NCI-H1694 (cell line): Measurements from ENCODE around the gene PRKCA.

Source experiments
- DNase-seq: peaks from one replicate; lab custom pipeline; 2025; lab: John Stamatoyannopoulos, UW

PRKCA gene

GRCh38 chr17:66810951-66811682 is 508.7 kb downstream of the PRKCA start:
- no peak for DNase-seq

GRCh38 chr17:66811683-66812054 is 509.3 kb downstream of the PRKCA start:
- DNase-seq, result no peak

GRCh38 chr17:66812571-66812970 is 510.2 kb downstream of the PRKCA start:
- DNase-seq, result no peak

DNA sequence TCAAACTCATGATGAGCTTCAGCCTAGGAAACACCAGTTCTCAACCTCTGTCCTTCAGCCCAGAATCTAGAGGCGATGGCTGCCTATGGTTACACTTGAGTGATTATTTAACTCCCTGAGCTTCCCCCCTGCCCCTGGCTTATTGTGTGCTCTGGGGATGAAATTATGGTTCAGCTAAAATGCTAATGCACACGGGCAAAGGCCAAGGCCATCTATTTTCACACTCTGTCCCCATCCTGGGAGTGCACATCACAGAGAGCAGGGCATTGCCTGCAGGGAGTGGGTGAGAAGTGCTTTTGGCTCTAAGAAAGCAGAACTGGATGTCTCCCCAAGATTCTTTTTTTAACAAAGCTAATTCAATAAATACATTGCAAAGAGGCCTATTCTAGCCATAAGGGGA is 510.9 kb downstream of the PRKCA start:
- DNase-seq, result no peak

- no peak for DNase-seq
Observed at GRCh38 chr17:66814026-66814425, 511.6 kb downstream of the PRKCA start.

GRCh38 chr17:66814570-66814969 is 512.2 kb downstream of the PRKCA start:
- no peak for DNase-seq

DNA sequence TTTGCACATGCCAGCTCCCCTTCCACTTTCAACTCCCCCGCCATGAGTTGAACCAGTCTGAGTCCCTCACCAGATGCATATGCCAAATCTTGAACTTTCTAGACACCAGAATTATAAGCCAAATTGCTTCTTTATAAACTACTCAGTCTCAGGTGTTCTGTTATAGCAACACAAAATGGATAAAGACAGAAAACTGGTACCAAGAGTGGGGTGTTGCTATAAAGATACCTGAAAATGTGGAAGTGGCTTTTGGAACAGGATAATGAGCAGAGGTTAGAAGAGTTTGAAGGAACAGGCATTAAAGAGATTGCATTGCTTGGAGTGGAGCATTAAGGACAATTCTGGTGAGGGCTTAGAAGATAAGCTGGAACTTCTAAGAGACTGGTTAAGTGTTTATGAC is 515.3 kb downstream of the PRKCA start:
- no peak for DNase-seq

GRCh38 chr17:66819466-66819865 is 517.1 kb downstream of the PRKCA start:
- no peak for DNase-seq

- no peak for DNase-seq
Observed at GRCh38 chr17:66822009-66822408, 519.6 kb downstream of the PRKCA start.

GRCh38 chr17:66826856-66827255 is 524.4 kb downstream of the PRKCA start:
- no peak for DNase-seq

DNA sequence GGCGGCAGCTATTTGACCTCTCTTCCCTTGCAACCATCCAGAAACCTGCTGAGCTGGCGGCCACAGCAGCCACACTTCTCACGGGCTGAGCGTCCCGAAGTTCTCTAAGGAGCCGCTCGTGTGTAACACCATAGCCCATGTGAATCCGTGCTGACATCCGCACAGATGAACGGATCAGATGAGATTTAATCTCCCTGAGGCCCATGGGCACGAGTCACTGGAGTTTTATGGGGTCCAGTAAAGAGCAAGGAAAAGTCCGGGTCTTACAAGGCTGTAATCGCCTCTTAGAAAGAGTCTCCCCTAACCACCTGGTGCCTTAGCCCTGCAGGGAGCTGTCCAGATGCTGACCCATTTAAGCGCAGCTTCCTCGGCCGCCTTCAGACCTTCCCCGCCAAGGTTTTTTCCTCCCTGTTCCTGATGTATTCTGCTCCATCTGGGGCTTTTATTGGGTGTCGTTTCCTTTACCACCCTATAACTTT is 527.0 kb downstream of the PRKCA start:
- no peak for DNase-seq

DNA sequence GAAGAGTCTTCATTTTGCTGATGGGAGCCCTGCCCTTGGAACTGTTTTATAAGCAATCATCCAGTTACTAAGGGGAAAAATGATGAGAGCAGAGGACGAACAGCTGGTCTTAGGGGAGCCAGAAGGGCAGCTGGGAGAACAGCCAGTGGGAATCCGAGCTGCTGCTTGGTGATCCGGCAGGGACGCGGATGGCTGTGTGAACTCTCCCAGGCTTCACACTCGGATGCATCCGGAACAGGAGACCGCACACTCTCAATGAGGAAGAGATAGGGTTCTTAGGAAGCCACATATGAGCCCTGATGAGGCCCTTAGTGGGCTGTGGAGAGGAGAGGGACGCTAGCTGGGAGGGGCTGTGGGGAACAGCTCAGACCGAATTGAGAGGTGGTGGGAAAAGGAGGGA is 527.5 kb downstream of the PRKCA start:
- DNase-seq, result no peak

DNA sequence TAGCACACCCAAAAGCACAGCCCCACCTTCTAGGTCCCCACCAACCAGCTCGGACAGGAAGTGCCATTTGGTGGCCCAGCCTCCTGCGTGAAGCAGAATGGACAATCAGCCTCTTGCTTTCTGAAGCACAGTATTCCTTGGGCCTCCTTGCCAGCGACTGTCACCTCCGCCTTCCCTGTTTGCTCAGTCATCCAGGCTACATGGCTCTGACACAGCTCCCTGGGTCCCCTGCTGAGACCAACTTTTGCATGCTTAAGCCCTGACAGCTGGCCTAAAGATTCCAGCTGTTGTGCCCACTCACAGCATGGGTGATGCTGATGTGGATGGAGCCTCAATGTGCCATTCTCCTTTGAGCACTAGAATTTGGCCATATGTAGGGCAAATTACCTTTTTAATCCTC is 528.0 kb downstream of the PRKCA start:
- DNase-seq, result no peak

GRCh38 chr17:66831383-66832210 is 529.2 kb downstream of the PRKCA start:
- no peak for DNase-seq

DNA sequence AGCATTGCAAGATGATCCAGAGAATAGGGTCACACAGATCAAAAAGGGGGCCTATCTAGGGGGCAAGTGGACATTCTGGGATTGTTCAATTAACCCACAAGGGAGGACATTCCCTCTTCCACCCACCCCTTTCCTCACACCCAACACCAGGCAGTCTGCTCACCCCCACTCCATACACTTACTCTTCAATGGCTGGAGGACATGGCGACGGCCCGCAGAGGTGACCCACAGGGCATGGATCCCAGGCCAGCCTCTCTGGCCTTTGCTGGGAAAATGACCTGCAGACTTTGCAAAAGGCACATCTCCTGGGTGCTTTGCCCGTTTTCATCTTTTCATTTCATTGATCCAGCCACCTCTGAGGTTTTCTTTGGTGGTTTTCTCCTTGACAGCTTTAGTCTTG is 530.8 kb downstream of the PRKCA start:
- no peak for DNase-seq

- DNase-seq, result no peak
Observed at GRCh38 chr17:66834426-66834918, 532.1 kb downstream of the PRKCA start.

GRCh38 chr17:66834919-66835454 is 532.6 kb downstream of the PRKCA start, which contains the start of gene CACNG5:
Gene CACNG5 (plus strand): TSS chr17:66835117. CDS start chr17:66877333, 42,216 bp downstream.
- no peak for DNase-seq

DNA sequence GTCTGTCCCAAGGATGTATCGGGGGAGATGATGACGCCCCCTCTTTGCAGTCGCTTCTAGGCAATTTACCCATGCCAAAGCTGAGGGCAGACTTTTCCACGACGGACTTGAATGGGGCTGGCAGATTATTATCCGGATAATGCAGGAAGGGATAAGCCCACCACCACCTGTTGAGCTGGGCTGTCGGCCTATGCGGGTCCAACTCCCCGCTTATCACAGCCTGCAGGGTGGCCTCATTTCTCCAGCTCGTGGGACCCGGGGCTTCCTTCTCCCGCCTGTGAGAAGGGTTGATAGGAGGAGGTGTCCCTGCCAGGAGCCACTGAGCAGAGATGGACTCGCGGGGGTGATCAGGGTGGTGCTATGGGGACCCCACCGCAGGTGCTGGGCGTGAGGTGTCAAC is 533.1 kb downstream of the PRKCA start:
- no peak for DNase-seq

DNA sequence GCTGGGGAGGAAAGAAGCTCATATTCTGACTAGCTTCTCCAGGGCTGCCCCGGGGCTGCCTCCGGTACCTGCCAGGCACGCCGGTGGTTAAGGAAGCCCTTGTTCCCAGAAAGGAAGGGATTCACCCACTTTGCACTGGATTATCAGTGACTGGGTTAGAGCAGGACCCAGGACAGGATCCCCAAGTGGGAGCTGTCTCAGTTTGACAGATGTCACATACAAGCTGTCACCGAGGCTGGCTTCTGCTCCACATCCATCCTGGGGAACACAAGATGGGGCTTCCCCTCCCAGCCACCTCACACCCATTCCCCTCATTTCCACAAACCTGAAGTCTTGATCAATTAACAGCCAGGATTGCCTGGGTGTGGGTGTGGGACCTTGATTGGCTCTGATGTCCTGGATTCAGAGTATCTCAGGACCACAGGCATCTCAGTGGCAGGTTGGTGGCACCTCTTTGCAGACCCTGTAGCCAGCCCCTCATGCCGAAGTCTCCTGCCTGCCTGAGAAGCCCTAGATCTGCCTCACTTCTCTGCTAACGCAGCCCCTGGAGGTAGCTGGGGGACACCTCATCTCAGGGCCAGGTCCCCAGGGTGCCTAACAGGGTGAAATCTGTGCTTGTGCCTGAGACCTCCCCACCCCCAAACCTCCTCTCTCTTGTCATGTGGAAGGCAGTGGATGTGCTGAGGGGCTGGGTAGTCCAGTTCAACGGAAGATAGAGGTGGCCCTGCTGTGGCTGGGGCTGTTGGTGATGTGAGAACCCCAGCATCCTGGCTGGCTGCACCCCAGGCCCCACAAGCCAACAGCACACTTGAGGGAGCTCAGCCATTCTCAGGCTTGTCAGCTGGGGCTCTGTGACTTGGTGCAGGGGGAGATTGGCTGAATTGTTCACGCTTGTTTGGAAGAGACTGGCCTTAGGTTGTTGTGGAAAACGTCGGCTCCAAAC is 533.9 kb downstream of the PRKCA start:
- no peak for DNase-seq

DNA sequence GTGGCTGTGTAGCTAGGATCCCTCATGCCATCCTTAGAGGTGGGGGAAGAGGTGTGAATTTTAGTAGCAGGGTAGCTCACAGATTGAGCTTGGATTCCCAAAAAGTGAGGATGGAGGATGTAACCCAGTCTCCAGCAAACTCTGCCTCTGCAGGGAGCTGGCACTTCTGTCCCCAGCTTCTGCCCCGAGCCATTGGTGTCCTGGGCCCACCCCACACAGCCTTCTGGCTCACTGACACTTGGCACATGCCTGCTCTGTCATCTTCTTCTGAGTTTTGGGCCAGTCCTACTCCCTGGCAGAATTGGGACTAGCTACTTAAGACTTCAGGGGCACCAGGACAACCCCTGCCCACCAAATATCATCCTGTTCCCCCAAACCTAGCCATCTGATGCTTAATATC is 534.8 kb downstream of the PRKCA start:
- DNase-seq, result no peak

GRCh38 chr17:66837885-66838665 is 535.7 kb downstream of the PRKCA start:
- no peak for DNase-seq
